Esophagus muscularis mucosa (tissue), 4 donors: ENCODE results near the gene ANKRD23. TPM values are rescaled to one million over a fixed set of nuclear protein-coding genes. Genes with fewer than 3 reads are reported as not detected.

ENCODE experiments used
- DNase-seq: peaks from one replicate; pipeline ENCODE4 v3.0.0-alpha.2; 2017; ENCODE audit errors: extremely low spot score
- H3K27ac ChIP-seq, 4 donors: fragments of 200-600 bp; sonication (generic); replicated peaks in 1 of 4; 1 replicate in 3 of 4; 2 replicates in 1 of 4; pipeline ENCODE4 v1.5.1; 2016 to 2019; ENCODE audit warnings: mild to moderate bottlenecking in 1 of 4
- H3K27me3 ChIP-seq, 4 donors: fragments of 200-600 bp; sonication (generic); one replicate each; pipeline versions ENCODE4 v1.5.1 to v1.6.0; 2016 to 2019
- H3K36me3 ChIP-seq, 4 donors: fragments of 200-600 bp; sonication (generic); one replicate each; pipeline ENCODE4 v1.5.1; 2016 to 2019
- H3K4me1 ChIP-seq, 4 donors: fragments of 200-600 bp; sonication (generic); one replicate each; pipeline ENCODE4 v1.5.1; 2016 to 2019
- H3K4me3 ChIP-seq, 4 donors: fragments of 200-600 bp; sonication (generic); 1 replicate in 2 of 4; 2 replicates in 2 of 4; pipeline ENCODE4 v1.5.1; 2016 to 2019; ENCODE audit warnings: mild to moderate bottlenecking in 4 of 4, moderate library complexity in 1 of 4
- H3K9me3 ChIP-seq, 4 donors: fragments of 200-600 bp; sonication (generic); 1 replicate in 3 of 4; 2 replicates in 1 of 4; pipeline ENCODE4 v1.5.1; 2016 to 2019
- EP300 ChIP-seq: sonication (generic); formaldehyde crosslinking; IDR thresholded peaks from one replicate; pipeline ENCODE4 v1.6.1; 2017; ENCODE audit warnings: antibody characterized with exemption
- POLR2A ChIP-seq: fragments of 450-650 bp; IDR thresholded peaks from one replicate; pipeline ENCODE4 v1.6.1; 2017; ENCODE audit warnings: antibody characterized with exemption, moderate library complexity, mild to moderate bottlenecking, low read depth
- POLR2AphosphoS5 ChIP-seq, 2 donors: sonication (generic); formaldehyde crosslinking; IDR thresholded peaks; one replicate each; pipeline ENCODE4 v1.6.1; 2017; ENCODE audit warnings: antibody characterized with exemption in 2 of 2
- WGBS: methylation state at CpG from one replicate; pipeline ENCODE4 v1.1.5; 2018; 5-methylcytosine and 5-hydroxymethylcytosine counted together
- intact Hi-C: fragments of 100-400 bp; cut with DNase I; formaldehyde crosslinking; loops from one replicate; pipeline ENCODE4 v1.15.1; 2023
- total RNA-seq, 4 donors: library from RNA; depleted of rRNA; stranded (reverse); fragments of >200 nt; gene quantifications; one replicate each; pipeline versions ENCODE4 v1.1.0 to v1.2.1, GENCODE V29; 2016
- TF ChIP-seq, protein P1 (sequence below), 3 experiments: fragments of 200-600 bp in 2 of 3; fragments of 450-650 bp in 1 of 3; sonication (generic) in 2 of 3; IDR thresholded peaks; one replicate each; pipeline ENCODE4 v1.5.1; 2017 to 2019; ENCODE audit warnings: antibody characterized with exemption in 3 of 3, mild to moderate bottlenecking in 2 of 3, moderate library complexity in 1 of 3

The ANKRD23 gene
- total RNA-seq, 4 donors from 2014 or later, result 2.2 to 6.0 (median 4.2) TPM

DNA sequence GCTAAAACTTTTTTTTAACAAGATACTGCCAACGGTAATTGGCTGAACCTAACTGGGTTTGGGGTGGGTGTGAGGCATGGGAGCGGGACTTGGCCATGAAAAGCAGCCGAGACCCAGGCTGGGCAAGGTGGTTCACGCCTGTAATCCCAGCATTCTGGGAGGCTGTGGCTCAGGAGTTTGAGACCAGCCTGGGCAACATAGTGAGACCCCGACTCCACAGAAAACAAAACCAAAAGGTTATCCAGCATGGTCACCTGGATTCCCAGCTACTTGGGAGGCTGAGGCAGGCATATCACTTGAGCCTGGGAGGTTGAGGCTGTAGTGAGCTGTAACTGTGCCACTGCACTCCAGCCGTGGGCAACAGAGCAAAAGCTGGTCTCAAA, 37.1 kb upstream of the ANKRD23 start:
- Histone ChIP-seq H3K4me1 (peaks cover 2 to 4% (median 3%) of the 10 kb centered on the region in 4 donors), H3K9me3 (no peaks in the 10 kb centered on the region), H3K27ac (no peak overlapping the region), H3K4me3 (no peak overlapping the region), H3K36me3 (no peaks in the 10 kb centered on the region), H3K27me3 (no peaks in the 10 kb centered on the region)
- no peak for TF ChIP-seq POLR2A
- no peak for TF ChIP-seq POLR2AphosphoS5 (IDR thresholded peaks at IDR 0.05)
- TF ChIP-seq, protein P1, sequence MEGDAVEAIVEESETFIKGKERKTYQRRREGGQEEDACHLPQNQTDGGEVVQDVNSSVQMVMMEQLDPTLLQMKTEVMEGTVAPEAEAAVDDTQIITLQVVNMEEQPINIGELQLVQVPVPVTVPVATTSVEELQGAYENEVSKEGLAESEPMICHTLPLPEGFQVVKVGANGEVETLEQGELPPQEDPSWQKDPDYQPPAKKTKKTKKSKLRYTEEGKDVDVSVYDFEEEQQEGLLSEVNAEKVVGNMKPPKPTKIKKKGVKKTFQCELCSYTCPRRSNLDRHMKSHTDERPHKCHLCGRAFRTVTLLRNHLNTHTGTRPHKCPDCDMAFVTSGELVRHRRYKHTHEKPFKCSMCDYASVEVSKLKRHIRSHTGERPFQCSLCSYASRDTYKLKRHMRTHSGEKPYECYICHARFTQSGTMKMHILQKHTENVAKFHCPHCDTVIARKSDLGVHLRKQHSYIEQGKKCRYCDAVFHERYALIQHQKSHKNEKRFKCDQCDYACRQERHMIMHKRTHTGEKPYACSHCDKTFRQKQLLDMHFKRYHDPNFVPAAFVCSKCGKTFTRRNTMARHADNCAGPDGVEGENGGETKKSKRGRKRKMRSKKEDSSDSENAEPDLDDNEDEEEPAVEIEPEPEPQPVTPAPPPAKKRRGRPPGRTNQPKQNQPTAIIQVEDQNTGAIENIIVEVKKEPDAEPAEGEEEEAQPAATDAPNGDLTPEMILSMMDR (IDR thresholded peaks at IDR 0.05), result no peak
- TF ChIP-seq EP300, result no peak
- intact Hi-C loops, result no loop called here
- no peak for DNase-seq
- 94% methylated on average over 6 of the region's 6 CpGs for WGBS

DNA sequence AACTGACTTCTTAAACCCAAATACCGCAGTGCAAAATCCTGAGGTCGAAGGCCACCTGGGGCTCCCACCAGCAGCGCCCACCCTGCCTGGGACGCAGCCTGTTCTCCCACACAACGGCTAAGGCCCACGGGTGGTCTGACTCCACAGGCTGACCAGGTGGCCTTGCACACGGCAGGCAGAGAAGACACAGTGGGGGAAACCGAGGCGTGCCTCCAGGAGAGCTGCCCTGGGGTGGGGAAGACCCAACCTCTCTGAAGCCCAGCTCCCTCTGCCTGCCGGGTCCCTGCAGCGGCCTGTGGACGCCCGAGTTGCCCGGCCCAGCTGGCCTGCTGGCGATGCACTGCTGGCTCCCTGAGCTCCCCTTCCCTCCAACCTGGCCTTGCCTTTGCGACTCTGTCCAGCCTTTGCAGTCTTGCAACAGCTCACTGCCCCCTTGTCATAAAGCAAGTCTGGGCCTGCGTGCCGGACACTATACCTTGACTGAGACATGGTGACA, 35.8 kb upstream of the ANKRD23 start:
- H3K9me3 ChIP-seq, result no peaks in the 10 kb centered on the region
- intact Hi-C loops, result no loop called here
- no peak overlapping the region for H3K4me3 ChIP-seq
- H3K36me3 ChIP-seq, result no peaks in the 10 kb centered on the region
- peaks cover 4 to 15% (median 11%) of the 10 kb centered on the region in 4 donors for H3K4me1 ChIP-seq
- WGBS, result 91% methylated on average over 15 of the region's 18 CpGs
- no peak for DNase-seq
- no peak overlapping the region for H3K27ac ChIP-seq
- H3K27me3 ChIP-seq, result no peaks in the 10 kb centered on the region
- TF ChIP-seq, protein P1 (IDR thresholded peaks at IDR 0.05), result no peak
- no peak for TF ChIP-seq POLR2AphosphoS5 (IDR thresholded peaks at IDR 0.05)
- TF ChIP-seq EP300, result no peak
- no peak for TF ChIP-seq POLR2A

DNA sequence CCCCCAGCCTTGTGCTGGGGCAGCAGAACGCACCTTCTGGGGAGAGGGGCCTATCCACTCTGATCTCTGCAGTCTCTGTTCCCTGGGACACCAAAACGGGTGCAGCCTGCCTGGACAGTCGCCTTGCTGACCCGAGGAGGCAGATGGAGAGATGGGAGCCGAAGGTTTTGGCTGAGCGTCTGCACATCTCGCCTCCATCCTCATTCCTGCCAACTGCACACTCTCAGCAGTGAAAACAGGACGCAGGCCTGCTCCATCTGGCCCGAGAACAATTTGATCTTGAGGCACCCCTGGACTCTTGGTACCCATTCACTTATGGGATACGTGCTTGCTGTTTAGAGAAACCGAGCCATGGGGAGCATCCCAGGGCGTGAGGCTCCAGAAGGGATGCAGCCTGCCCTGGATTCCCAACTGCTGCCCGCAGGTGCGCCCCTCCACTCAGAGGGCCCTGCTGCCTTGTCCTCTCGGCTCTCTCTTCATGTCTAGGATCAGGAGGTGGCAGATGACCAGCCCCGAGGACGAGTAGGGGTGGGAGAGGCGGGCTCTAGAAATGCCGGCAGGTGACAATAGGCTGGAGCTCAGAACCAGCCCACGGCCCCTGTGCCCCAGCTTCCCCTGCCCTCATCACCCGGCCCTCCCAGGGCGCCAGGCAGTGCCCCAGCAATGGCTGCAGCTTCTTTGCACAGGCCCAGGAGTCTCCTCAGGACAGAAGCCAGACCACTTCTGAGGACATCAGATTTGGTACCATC, 35.1 kb upstream of the ANKRD23 start:
- Histone ChIP-seq H3K9me3 (no peaks in the 10 kb centered on the region), H3K27ac (no peak overlapping the region), H3K27me3 (no peaks in the 10 kb centered on the region), H3K4me3 (no peak overlapping the region), H3K4me1 (peaks cover 11 to 21% (median 18%) of the 10 kb centered on the region in 4 donors), H3K36me3 (no peaks in the 10 kb centered on the region)
- TF ChIP-seq POLR2A (no peak), POLR2AphosphoS5 (IDR thresholded peaks at IDR 0.05) (no peak), EP300 (no peak)
- TF ChIP-seq, protein P1 (IDR thresholded peaks at IDR 0.05), result no peak
- WGBS, result 75% methylated on average over 11 of the region's 22 CpGs
- DNase-seq, result no peak
- intact Hi-C loops, result no loop called here

DNA sequence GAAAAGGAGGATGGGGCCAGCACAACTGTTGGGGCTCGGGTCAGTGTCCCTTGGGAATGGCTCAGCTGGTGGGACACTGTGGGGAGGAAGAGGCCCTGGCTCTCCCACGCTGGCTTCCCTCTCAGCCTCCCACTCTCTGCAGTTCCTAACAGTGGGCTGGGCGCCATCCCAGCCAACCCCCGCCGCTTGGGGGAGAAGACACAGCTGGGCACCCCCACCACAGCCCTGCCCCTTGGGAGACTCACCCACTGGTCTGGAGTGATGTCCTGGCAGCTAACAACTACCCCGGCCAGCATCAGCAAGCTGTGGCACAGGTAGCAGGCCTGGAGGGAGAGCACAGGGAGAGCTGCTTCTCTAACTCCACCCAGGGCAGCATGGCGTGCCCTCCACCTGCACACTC, 34.4 kb upstream of the ANKRD23 start:
- no peak for TF ChIP-seq POLR2AphosphoS5 (IDR thresholded peaks at IDR 0.05)
- TF ChIP-seq, protein P1 (IDR thresholded peaks at IDR 0.05), result no peak
- TF ChIP-seq EP300, result no peak
- no peak for TF ChIP-seq POLR2A
- Histone ChIP-seq H3K27ac (no peak overlapping the region), H3K27me3 (no peaks in the 10 kb centered on the region), H3K4me1 (peaks cover 19 to 27% (median 24%) of the 10 kb centered on the region in 4 donors), H3K4me3 (no peak overlapping the region), H3K9me3 (no peaks in the 10 kb centered on the region), H3K36me3 (no peaks in the 10 kb centered on the region)
- intact Hi-C loops, result no loop called here
- DNase-seq, result no peak
- 93% methylated on average over 2 of the region's 7 CpGs for WGBS
